Neural cell (in vitro differentiated cells): ENCODE measurements around the gene FAM3D.

Experiments
- CTCF ChIP-seq: fragments of 450-650 bp; IDR thresholded peaks from 2 replicates; pipeline ENCODE4 v1.5.1; 2014; ENCODE audit warnings: antibody characterized with exemption, mild to moderate bottlenecking, moderate library complexity; ENCODE audit not compliant: poor library complexity, severe bottlenecking
- EP300 ChIP-seq: fragments of 450-650 bp; conservative IDR thresholded peaks from 2 replicates; pipeline ENCODE4 v1.6.1; 2014; ENCODE audit warnings: antibody characterized with exemption, mild to moderate bottlenecking, moderate library complexity; ENCODE audit not compliant: poor library complexity, severe bottlenecking
- EZH2 ChIP-seq: fragments of 200-600, 300-800 bp; shearing (Covaris generic), sonication (generic); IDR thresholded peaks from 2 replicates; pipeline ENCODE4 v1.6.1; 2014; ENCODE audit warnings: antibody characterized with exemption, low read length, borderline replicate concordance, mild to moderate bottlenecking; ENCODE audit not compliant: insufficient read depth, poor library complexity, severe bottlenecking
- POLR2AphosphoS5 ChIP-seq: IDR thresholded peaks from 2 replicates; pipeline ENCODE4 v1.6.1; 2012
- RAD21 ChIP-seq: fragments of 450-650 bp; conservative IDR thresholded peaks from 2 replicates; pipeline ENCODE4 v1.6.1; 2014; ENCODE audit warnings: antibody characterized with exemption, mild to moderate bottlenecking, moderate library complexity
- SMC3 ChIP-seq: fragments of 450-650 bp; conservative IDR thresholded peaks from 2 replicates; pipeline ENCODE4 v1.6.1; 2014; ENCODE audit warnings: antibody characterized with exemption, mild to moderate bottlenecking, moderate library complexity; ENCODE audit not compliant: poor library complexity
- TAF1 ChIP-seq: IDR thresholded peaks from 2 replicates; pipeline ENCODE4 v1.6.1; 2012; ENCODE audit warnings: low read depth
- TF ChIP-seq, protein P1 (sequence below): IDR thresholded peaks from 2 replicates; pipeline ENCODE4 v1.6.1; 2012; ENCODE audit warnings: borderline replicate concordance

- TF ChIP-seq EP300 (no peak), POLR2AphosphoS5 (no peak), TAF1 (no peak), CTCF (no peak), RAD21 (no peak), EZH2 (no peak), SMC3 (no peak)
- TF ChIP-seq, protein P1, sequence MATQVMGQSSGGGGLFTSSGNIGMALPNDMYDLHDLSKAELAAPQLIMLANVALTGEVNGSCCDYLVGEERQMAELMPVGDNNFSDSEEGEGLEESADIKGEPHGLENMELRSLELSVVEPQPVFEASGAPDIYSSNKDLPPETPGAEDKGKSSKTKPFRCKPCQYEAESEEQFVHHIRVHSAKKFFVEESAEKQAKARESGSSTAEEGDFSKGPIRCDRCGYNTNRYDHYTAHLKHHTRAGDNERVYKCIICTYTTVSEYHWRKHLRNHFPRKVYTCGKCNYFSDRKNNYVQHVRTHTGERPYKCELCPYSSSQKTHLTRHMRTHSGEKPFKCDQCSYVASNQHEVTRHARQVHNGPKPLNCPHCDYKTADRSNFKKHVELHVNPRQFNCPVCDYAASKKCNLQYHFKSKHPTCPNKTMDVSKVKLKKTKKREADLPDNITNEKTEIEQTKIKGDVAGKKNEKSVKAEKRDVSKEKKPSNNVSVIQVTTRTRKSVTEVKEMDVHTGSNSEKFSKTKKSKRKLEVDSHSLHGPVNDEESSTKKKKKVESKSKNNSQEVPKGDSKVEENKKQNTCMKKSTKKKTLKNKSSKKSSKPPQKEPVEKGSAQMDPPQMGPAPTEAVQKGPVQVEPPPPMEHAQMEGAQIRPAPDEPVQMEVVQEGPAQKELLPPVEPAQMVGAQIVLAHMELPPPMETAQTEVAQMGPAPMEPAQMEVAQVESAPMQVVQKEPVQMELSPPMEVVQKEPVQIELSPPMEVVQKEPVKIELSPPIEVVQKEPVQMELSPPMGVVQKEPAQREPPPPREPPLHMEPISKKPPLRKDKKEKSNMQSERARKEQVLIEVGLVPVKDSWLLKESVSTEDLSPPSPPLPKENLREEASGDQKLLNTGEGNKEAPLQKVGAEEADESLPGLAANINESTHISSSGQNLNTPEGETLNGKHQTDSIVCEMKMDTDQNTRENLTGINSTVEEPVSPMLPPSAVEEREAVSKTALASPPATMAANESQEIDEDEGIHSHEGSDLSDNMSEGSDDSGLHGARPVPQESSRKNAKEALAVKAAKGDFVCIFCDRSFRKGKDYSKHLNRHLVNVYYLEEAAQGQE = no peak
These were observed at the start of gene FAM3D for GRCh38 chr3:58666683-58667082.
